GM12878 (cell line): Measurements from ENCODE around the gene NOTCH4. TPM values are rescaled to one million over a fixed set of nuclear protein-coding genes. Genes with fewer than 3 reads are reported as not detected.
"Not testable (repeated sequence)": the region's sequence is repeated elsewhere in the genome, so short reads cannot be mapped to it uniquely, and the experiment has no call there.

Experiments
- ATAC-seq: fragments of 200-7000 bp; cut with Tn5 transposase; 3 replicates; pipeline ENCODE4 v1.9.1; 2020; ENCODE audit warnings: mild to moderate bottlenecking, moderate library complexity
- BruUV-seq: library from RNA; stranded (reverse); fragments of 400-500 nt; replicated peaks from 2 replicates; lab custom pipeline; 2021; lab: Mats Ljungman, UMichigan
- CTCF ChIA-PET: fragments of 300-600 bp; sonication (Branson Sonifier 250); formaldehyde crosslinking; extraction: SDS; loops from one replicate; lab custom pipeline; 2021; ENCODE audit warnings: inconsistent platforms; lab: Yijun Ruan, JAX
- POLR2A ChIA-PET: fragments of 350-600 bp; formaldehyde crosslinking; extraction: SDS; loops from one replicate; lab custom pipeline; 2021; ENCODE audit warnings: inconsistent platforms; lab: Charles Lee
- RAD21 ChIA-PET: fragments of 300-600 bp; sonication (Branson Sonifier 250); formaldehyde crosslinking; loops from one replicate; lab custom pipeline; 2023; ENCODE audit warnings: antibody characterized with exemption; ENCODE audit not compliant: unreplicated experiment; lab: Charles Lee
- SMC1A ChIA-PET: fragments of 300-600 bp; sonication (Branson Sonifier 250); formaldehyde crosslinking; loops from one replicate; lab custom pipeline; 2023; ENCODE audit not compliant: unreplicated experiment, uncharacterized antibody; lab: Charles Lee
- DNase-seq: peaks from one replicate; pipeline ENCODE4 v3.0.0-alpha.2; 2011; ENCODE audit warnings: low read depth, low spot score
- FAIRE-seq: peaks from 3 replicates; lab custom pipeline; 2011; peaks lifted over from hg19 to GRCh38; lab: Jason Lieb, UNC
- H2AFZ ChIP-seq: 2 replicates; pipeline ENCODE4 v1.6.0; 2011; ENCODE audit warnings: low read depth, low read length, control low read depth; ENCODE audit not compliant: control insufficient read depth
- H3K27ac ChIP-seq: 2 replicates; pipeline ENCODE4 v1.5.1; 2011; ENCODE audit warnings: control low read depth; ENCODE audit not compliant: control insufficient read depth, insufficient read depth
- H3K27me3 ChIP-seq, 2 experiments: replicated peaks in 1 of 2; 2 replicates each; pipeline versions ENCODE4 v1.6.0 to v1.6.1; 2011; ENCODE audit warnings: low read length in 1 of 2; ENCODE audit not compliant: control insufficient read depth in 2 of 2, insufficient read depth in 2 of 2
- H3K36me3 ChIP-seq, 2 experiments: 2 replicates each; pipeline ENCODE4 v1.5.1; 2011; ENCODE audit warnings: low read length in 1 of 2; ENCODE audit not compliant: control insufficient read depth in 2 of 2, insufficient read depth in 2 of 2
- H3K4me1 ChIP-seq: 2 replicates; pipeline ENCODE4 v1.6.1; 2011; ENCODE audit warnings: mild to moderate bottlenecking, low read length, moderate library complexity, mixed read lengths; ENCODE audit not compliant: control insufficient read depth, insufficient read depth
- H3K4me2 ChIP-seq: 2 replicates; pipeline ENCODE4 v1.6.0; 2011; ENCODE audit warnings: control low read depth; ENCODE audit not compliant: control insufficient read depth, insufficient read depth
- H3K4me3 ChIP-seq: fragments of 200-600 bp; sonication (generic); 2 replicates; pipeline ENCODE4 v1.5.1; 2016
- H3K79me2 ChIP-seq: 2 replicates; pipeline ENCODE4 v1.6.0; 2011; ENCODE audit warnings: low read length; ENCODE audit not compliant: control insufficient read depth, insufficient read depth
- H3K9ac ChIP-seq: 2 replicates; pipeline ENCODE4 v1.8.0; 2011; ENCODE audit warnings: low read length, control low read depth, mixed read lengths; ENCODE audit not compliant: control insufficient read depth, insufficient read depth
- H3K9me3 ChIP-seq: replicated peaks from 3 replicates; pipeline ENCODE4 v1.5.1; 2011; ENCODE audit warnings: mild to moderate bottlenecking, low read length; ENCODE audit not compliant: control insufficient read depth, insufficient read depth
- H4K20me1 ChIP-seq: 2 replicates; pipeline ENCODE4 v1.6.0; 2011; ENCODE audit not compliant: control insufficient read depth, insufficient read depth
- ATF7 ChIP-seq: fragments of 450-650 bp; IDR thresholded peaks from 2 replicates; pipeline ENCODE4 v1.6.1; 2016; ENCODE audit warnings: low read depth, mild to moderate bottlenecking
- CHD4 ChIP-seq: fragments of 200-600 bp; sonication (generic); IDR thresholded peaks from 2 replicates; pipeline ENCODE4 v1.6.1; 2016; ENCODE audit warnings: mild to moderate bottlenecking
- E4F1 ChIP-seq: fragments of 450-650 bp; IDR thresholded peaks from 2 replicates; pipeline ENCODE4 v1.6.1; 2018; ENCODE audit warnings: borderline replicate concordance, mild to moderate bottlenecking; ENCODE audit not compliant: partially characterized antibody
- EP300 ChIP-seq, 2 experiments: fragments of 150-350 bp in 1 of 2; IDR thresholded peaks; 2 replicates each; pipeline ENCODE4 v1.6.1; 2011 to 2012; ENCODE audit warnings: low read depth in 2 of 2, low read length in 2 of 2, borderline replicate concordance in 1 of 2, improper control_type of control experiment in 1 of 2, inconsistent platforms in 1 of 2; ENCODE audit not compliant: control insufficient read depth in 1 of 2
- HSF1 ChIP-seq: fragments of 150-350 bp; IDR thresholded peaks from 2 replicates; pipeline ENCODE4 v1.6.1; 2014; ENCODE audit warnings: mild to moderate bottlenecking, low read depth, low read length
- NFYB ChIP-seq: IDR thresholded peaks from 2 replicates; pipeline ENCODE4 v1.6.1; 2011; ENCODE audit warnings: low read depth, mild to moderate bottlenecking, low read length, improper control_type of control experiment, moderate library complexity; ENCODE audit not compliant: insufficient read depth
- NR2C2 ChIP-seq: IDR thresholded peaks from 2 replicates; pipeline ENCODE4 v1.6.1; 2011; ENCODE audit warnings: borderline replicate concordance, low read depth; ENCODE audit not compliant: control insufficient read depth, insufficient read length
- PBX3 ChIP-seq: IDR thresholded peaks from 2 replicates; pipeline ENCODE4 v1.6.1; 2011; ENCODE audit warnings: mild to moderate bottlenecking, low read depth, low read length, moderate library complexity; ENCODE audit not compliant: insufficient replicate concordance
- SMARCA5 ChIP-seq: fragments of 450-650 bp; IDR thresholded peaks from 2 replicates; pipeline ENCODE4 v1.6.1; 2017; ENCODE audit warnings: mild to moderate bottlenecking
- STAT1 ChIP-seq: fragments of 450-650 bp; conservative IDR thresholded peaks from 2 replicates; pipeline ENCODE4 v1.6.1; 2014; ENCODE audit warnings: antibody characterized with exemption, mild to moderate bottlenecking
- WGBS: methylation state at CpG from one replicate; pipeline ENCODE4 v1.1.6; 2016; ENCODE audit warnings: low lambda C conversion rate; ENCODE audit not compliant: insufficient replicate concordance, insufficient coverage; ENCODE audit errors: missing lambda C conversion rate; 5-methylcytosine and 5-hydroxymethylcytosine counted together
- in situ Hi-C: fragments of 300-500 bp; cut with MboI; formaldehyde crosslinking; loops from 9 replicates; pipeline ENCODE4 v1.14.3; 2018; ENCODE audit warnings: mixed read lengths
- intact Hi-C: fragments of 100-400 bp; cut with micrococcal nuclease; formaldehyde crosslinking; loops from one replicate; pipeline ENCODE4 v1.14.2; 2022; ENCODE audit not compliant: unreplicated experiment
- polyA plus RNA-seq, 11 experiments: library from polyadenylated mRNA; depleted of rRNA in 4 of 11; unstranded in 6 of 11; stranded (reverse) in 5 of 11; fragments of >200 nt; fragmentation: Nextera tagmentation in 4 of 11; fragmentation: Illumina TruSeq in 1 of 11; extraction: Ambion mirVana in 4 of 11; extraction: Trizol in 1 of 11; gene quantifications; 1 replicate in 1 of 11; 2 replicates in 10 of 11; pipeline versions ENCODE4 v1.2.1 to v1.2.3, GENCODE V29; 2011 to 2016; ENCODE audit warnings: inconsistent platforms in 2 of 11, missing spikeins in 2 of 11, low read depth in 1 of 11
- total RNA-seq, 4 experiments: library from RNA; depleted of rRNA in 3 of 4; stranded (reverse); fragments of >200 nt in 3 of 4; fragmentation: Illumina TruSeq in 1 of 4; extraction: Trizol in 1 of 4; gene quantifications; 2 replicates each; pipeline versions ENCODE4 v1.2.1 to v1.2.3, GENCODE V29; 2013 to 2021

NOTCH4 gene
- total and polyA plus RNA-seq, 10 of the 15 experiments (the other 5 are each of a cell fraction or from before 2014, with no cell fraction given) = 0.66 to 3.3 (median 1.4) TPM

GRCh38 chr6:32268459-32268858, 44.6 kb upstream of the NOTCH4 start:
- not testable (repeated sequence) for FAIRE-seq
- CTCF ChIA-PET = interaction anchor here (0.6 to 2.4 kb wide), 6 partner anchors 13 to 686 kb away, joined by 3 to 17 read pairs (median 4); no protein-coding TSS in a partner anchor

GRCh38 chr6:32267035-32267434, 43.2 kb upstream of the NOTCH4 start:
- H3K36me3 ChIP-seq = no peaks in the 10 kb centered on the region
- H3K27ac ChIP-seq = no peak overlapping the region
- H3K79me2 ChIP-seq = no peaks in the 10 kb centered on the region
- in situ Hi-C loops (no loop called here), intact Hi-C loops (no loop called here)
- no peak overlapping the region for H3K4me2 ChIP-seq
- H4K20me1 ChIP-seq = no peaks in the 10 kb centered on the region
- H2AFZ ChIP-seq = no peak overlapping the region
- peak; percentile 47 for FAIRE-seq
- H3K27me3 ChIP-seq = no peaks in the 10 kb centered on the region
- no peak for DNase-seq
- POLR2A ChIA-PET = interaction anchor here (3.4 kb wide), 1 partner anchor 12 kb away, joined by 19 read pairs; no protein-coding TSS in a partner anchor
- no peak overlapping the region for H3K9ac ChIP-seq
- ATAC-seq = peak; percentile 75
- H3K4me1 ChIP-seq = peaks cover 23% of the 10 kb centered on the region; the same call in 1 of the 2 replicates
- BruUV-seq = no TSS peak
- CTCF ChIA-PET = interaction anchor here (1.4 to 2.4 kb wide), 3 partner anchors 11 to 147 kb away, joined by 3 to 17 read pairs (median 10); no protein-coding TSS in a partner anchor
- RAD21 ChIA-PET = interaction anchor here (0.9 to 2.3 kb wide), 2 partner anchors 12 to 180 kb away, joined by 4 to 19 read pairs; no protein-coding TSS in a partner anchor
- no peaks in the 10 kb centered on the region; the same call in 2 of the 3 replicates for H3K9me3 ChIP-seq
- no peak overlapping the region for H3K4me3 ChIP-seq
- SMC1A ChIA-PET = interaction anchor here (1.1 to 7.0 kb wide), 3 partner anchors 8 to 16 kb away, joined by 3 to 39 read pairs (median 4); no protein-coding TSS in a partner anchor
- TF ChIP-seq SMARCA5 (no peak), CHD4 (no peak), ATF7 (0 out of 2 replicates have a peak, but pooled peaks have one; percentile 33), NR2C2 (no peak), PBX3 (no peak), E4F1 (no peak), HSF1 (no peak), EP300 (IDR thresholded peaks at IDR 0.05; ENCODE audit: borderline replicate concordance in 1 of 2, control insufficient read depth in 1 of 2, low read depth in 2 of 2, low read length in 2 of 2) (no peak), STAT1 (no peak), NFYB (no peak)

More at GRCh38 chr6:32268459-32268858, 44.6 kb upstream of the NOTCH4 start:
- H3K79me2 ChIP-seq, H3K9me3 ChIP-seq, H4K20me1 ChIP-seq, H3K4me3 ChIP-seq, BruUV-seq, in situ Hi-C loops, H3K36me3 ChIP-seq, intact Hi-C loops, H3K27me3 ChIP-seq, H2AFZ ChIP-seq, H3K27ac ChIP-seq, H3K9ac ChIP-seq, DNase-seq: not testable (repeated sequence)
- RAD21 ChIA-PET = interaction anchor here (2.3 kb wide), 1 partner anchor 13 kb away, joined by 19 read pairs; no protein-coding TSS in a partner anchor
- peak overlapping the region; percentile 28; the same call in 1 of the 2 replicates for H3K4me2 ChIP-seq
- H3K4me1 ChIP-seq = peaks cover 23% of the 10 kb centered on the region; the same call in 1 of the 2 replicates
- WGBS = 100% methylated on average over 2 of the region's 3 CpGs
- POLR2A ChIA-PET = interaction anchor here (0.6 to 3.4 kb wide), 6 partner anchors 13 to 154 kb away, joined by 3 to 19 read pairs (median 4); no protein-coding TSS in a partner anchor
- SMC1A ChIA-PET = interaction anchor here (0.6 to 7.0 kb wide), 4 partner anchors 14 to 430 kb away, joined by 3 to 39 read pairs (median 4); no protein-coding TSS in a partner anchor
- peak; percentile 84 for ATAC-seq
